GM19035 (cell line): ENCODE results near the gene ROCK2.
"Not testable (repeated sequence)": the region's sequence is repeated elsewhere in the genome, so short reads cannot be mapped to it uniquely, and the experiment has no call there.

Experiments used
- ATAC-seq: cut with Tn5 transposase; IDR thresholded peaks from one replicate; pipeline ENCODE4 v1.9.1; 2021; ENCODE audit not compliant: unreplicated experiment

Gene ROCK2

DNA sequence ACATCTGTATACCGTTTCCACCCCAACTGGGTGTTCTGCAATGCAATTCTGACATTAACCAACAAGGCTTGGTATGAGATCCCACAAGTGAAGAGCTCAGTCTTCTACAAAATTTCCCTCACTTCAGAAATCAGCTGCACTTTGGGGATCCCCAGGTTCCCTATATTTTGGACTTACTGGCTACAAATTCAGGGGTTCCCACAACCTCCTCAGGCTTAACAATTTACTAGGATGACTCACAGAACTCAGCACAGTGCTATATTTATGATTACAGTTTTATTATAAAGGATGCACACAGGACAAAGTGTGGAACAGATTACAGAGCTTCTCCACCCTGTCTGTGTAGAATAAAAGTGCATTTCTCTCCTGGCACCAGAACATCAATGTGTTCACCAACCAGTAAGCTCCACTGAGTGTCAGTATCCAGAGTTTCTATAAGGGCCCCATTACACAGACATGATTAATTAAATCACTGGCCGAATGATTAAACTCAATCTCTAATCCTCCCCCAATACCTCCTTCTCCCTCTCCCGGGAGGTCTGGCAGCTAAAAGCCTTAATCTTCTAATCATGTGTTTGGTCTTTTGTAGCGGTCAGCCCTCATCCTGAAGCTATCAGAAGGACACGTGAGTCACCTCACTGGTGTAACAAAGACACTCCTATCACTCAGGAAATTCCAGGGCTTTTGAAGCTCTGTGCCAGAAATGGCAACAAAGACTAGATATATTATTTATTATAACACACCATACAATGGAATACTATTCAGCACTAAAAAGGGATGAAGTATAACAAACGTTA lies 104.6 kb downstream of the ROCK2 start:
- no peak for ATAC-seq

- no peak for ATAC-seq
These were observed 105.3 kb downstream of the ROCK2 start for GRCh38 chr2:11239147-11239546.

DNA sequence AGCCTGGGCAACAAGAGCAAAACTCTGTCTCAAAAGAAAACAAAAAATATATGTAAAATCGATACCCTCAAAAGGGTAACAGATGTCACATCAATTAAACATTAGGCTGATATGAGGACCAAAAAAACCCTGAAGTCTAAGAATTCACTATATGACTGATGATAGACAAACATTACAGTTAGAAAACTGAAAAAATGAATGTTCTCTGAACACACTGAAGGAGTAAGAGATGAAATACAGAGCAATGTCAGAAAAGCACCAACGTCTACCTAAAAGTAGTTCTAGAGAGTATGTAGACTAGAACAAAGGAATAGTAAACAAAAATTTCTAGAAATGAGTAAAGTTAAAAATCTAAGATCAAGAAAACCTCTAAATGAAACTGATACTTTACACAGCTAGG lies 107.3 kb downstream of the ROCK2 start:
- ATAC-seq, result no peak

GRCh38 chr2:11236335-11236734 lies 108.1 kb downstream of the ROCK2 start:
- ATAC-seq, result no peak

GRCh38 chr2:11235583-11235982 lies 108.9 kb downstream of the ROCK2 start:
- ATAC-seq, result no peak

DNA sequence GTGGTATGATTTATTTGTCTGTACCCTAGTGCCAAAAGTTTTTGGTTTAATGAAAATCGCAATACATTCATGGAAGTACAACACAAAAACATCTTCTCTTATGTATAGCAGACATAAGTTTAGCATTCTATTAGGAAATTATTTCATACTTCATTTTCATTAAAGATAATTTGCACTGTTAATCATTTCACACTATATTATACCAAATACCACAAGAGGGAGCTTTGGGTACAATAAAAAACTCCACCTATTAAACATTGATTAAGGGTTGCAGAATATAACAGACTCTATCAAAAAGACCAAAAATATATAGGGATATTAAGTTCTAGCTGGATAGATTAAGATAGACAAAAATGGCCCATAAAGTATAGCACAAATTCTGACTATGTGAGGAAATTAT lies 110.1 kb downstream of the ROCK2 start:
- no peak for ATAC-seq

DNA sequence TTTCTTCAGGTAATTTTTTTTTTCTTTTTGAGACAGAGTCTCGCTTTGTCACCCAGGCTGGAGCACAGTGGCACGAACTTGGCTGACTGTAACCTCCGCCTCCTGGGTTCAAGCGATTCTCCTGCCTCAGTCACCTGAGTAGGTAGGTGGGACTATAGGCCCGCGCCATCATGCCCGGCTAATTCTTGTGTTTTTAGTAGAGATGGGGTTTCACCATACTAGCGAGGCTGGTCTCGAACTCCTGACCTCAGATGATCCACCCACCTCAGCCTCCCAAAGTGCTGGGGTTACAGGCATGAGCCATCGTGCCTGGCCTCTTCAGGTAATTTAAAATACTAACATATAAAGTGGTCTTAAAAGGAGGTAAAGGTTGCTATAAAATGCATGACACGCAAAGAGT lies 113.2 kb downstream of the ROCK2 start:
- ATAC-seq, result not testable (repeated sequence)

DNA sequence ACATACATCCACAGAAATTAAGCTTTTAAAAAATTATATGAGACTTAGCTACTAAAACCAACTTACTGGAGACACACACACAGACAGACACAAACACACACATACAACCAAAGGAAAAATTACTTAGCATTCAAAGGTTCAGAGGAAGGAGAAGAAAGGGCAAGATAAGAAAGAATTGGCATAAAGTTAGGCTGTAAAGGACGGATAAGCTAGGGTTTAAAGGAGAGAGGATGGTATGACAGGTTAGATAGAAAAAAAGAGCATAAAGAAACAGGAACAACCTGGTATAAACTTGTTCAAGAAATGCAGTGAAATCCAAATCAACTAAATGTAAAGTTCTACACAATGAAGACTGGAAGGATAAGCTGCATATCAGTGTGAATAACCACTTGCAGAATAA lies 115.7 kb downstream of the ROCK2 start:
- no peak for ATAC-seq

GRCh38 chr2:11227595-11227994 lies 116.8 kb downstream of the ROCK2 start:
- ATAC-seq, result no peak

DNA sequence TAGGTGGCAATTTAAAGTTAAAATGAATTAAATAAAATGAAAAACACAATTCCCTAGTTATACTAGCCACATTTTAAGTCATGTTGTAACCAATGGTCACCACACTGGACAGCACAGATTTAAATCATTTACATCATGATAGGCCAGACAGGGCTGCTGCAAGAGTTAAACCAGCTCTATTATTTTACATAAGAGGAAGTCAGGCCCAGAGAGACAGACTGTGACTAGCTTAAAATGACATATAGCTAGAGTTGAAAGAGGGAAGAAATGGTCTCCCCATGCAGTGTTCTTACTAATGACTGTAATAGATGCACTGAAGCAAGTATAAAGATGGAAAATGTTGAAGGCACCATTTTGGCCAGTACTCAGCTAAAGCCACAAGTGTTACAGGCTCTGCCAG lies 119.5 kb downstream of the ROCK2 start:
- no peak for ATAC-seq

DNA sequence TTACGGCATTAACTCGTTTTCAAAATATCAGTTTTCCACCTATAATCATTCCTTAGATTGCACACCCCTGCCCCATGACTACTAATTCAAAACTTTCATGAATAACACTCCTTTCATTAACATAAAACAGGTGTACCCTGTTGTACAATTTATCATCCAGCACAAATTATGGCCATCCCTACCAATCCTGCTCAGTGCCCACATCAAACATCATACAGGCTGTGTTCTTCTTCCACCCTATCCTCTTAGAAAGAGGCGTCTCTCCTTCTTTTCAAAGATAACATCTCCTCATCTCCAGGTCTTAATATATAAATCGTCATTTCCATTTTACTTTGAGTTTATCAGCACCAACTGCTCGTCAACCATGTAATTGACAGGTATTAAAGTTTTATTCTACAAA lies 121.6 kb downstream of the ROCK2 start:
- no peak for ATAC-seq

DNA sequence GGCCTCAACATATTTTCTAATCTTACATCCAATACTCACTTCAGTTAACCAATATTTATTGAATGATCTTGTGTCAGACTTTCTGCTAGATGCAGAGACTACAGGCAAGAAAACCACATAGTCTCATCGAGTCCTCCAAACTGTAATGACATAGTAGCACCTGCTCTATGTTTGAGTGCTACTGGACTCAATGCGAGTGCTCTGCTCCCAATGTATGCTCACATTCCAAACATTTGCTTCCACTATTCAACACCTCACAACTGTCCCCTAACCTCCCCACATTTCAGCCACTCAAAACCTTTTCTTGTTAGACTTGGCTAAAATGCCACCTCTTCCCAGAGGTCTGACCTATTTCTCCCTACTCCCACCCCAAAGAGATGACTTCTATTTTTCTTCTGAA lies 124.0 kb downstream of the ROCK2 start:
- no peak for ATAC-seq

DNA sequence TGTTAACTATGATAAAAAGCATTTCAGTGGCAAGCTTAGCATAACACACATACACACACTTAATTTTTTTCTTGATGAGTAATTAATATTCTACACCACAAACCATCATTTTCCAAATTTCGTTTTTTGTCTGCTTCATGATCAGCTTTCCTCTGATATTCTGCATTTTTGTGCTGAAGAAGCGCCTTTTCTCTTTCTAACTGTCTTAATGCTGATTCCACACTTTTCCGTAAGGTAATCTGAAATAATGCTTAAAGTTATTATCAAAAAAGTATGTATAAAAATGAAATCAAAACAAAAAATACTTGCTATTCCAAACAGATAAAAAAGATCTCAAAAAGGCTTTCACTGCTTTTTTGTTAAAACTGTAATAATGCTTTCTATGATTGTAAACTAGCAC lies 129.0 kb downstream of the ROCK2 start:
- ATAC-seq, result no peak

DNA sequence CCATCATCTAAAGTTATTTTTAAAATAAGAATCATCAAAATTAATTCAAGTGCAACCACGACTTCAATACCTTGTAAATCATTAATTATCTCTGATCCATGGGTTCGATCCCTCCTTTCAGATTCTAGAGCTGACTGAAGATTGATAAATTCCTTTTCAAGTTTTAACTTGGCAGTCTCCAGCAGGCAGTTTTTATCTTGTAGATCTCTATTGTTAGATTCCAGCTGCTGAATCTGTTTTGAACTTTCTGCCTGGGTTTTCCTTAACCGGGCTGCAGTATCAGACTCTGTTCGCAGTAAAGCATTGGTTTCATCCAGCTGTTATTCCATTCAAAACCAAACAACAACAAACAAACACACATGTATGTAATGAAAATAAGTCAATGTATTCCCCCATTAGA lies 129.7 kb downstream of the ROCK2 start:
- ATAC-seq, result no peak

DNA sequence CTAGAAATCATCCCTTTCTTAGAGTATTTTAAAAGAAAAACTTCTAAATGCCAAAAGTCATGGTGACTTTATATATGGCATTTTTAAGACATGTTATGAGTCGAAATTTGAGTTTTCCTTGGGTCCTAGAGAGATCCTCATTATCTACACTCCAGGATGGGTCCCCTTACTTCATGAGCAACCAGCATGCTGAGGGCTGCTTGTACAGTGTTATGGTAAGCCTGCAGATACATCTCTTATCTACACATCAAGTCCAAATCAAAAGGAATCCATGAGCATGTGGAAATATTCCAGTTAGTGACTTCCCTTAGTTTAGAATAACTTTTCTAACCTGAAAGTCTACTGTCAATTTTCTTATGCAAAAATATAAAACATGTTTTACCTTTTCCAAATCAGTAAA lies 130.5 kb downstream of the ROCK2 start:
- no peak for ATAC-seq

DNA sequence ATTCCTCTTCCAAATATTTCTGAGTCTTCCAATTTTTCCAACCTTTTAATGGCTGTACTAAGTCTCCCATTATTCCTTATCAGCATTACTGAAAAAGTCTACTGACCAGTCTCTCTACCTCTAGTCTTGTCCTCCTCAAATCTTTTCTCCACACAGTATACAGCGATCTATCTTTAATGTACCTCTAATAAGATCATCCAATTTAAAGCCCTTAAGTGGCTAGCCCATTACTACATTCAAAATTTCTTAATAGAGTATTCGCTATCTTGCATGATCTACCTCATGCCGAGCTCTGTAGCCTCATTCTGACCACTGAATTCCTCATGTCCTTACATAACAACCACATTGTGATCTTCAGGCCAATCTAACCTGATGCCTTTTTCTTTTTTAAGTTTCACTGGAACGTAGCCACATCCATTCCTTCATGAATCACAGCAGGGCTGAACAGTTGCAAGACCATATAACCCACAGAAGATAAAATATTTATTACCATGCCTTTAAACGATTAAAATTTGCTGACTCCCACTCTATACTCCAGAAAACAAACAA lies 131.3 kb downstream of the ROCK2 start:
- no peak for ATAC-seq

- ATAC-seq, result no peak
These were observed 131.8 kb downstream of the ROCK2 start for GRCh38 chr2:11212645-11213044.

DNA sequence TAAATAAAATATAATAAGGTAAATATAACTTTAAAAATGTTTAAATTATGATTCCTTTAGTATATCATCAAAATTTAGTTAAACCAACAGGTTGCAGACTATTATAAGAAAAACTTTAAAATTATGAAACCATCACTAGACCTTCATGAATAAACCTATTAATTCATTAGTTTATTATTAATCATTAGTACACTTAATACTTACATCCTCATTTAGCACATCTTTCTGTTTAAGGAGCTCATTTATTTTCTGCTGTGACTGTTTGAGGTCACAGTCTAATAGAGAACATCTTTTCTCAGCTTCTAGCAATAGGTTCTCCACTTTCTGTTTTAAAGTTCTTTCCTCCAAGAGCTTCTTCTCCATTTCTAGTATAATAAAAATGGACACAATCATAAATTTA lies 136.4 kb downstream of the ROCK2 start:
- no peak for ATAC-seq

GRCh38 chr2:11203480-11203879 lies 141.0 kb downstream of the ROCK2 start:
- peak; percentile 72 for ATAC-seq

GRCh38 chr2:11201969-11202368 lies 142.5 kb downstream of the ROCK2 start:
- no peak for ATAC-seq

GRCh38 chr2:11200651-11201050 lies 143.8 kb downstream of the ROCK2 start:
- no peak for ATAC-seq

DNA sequence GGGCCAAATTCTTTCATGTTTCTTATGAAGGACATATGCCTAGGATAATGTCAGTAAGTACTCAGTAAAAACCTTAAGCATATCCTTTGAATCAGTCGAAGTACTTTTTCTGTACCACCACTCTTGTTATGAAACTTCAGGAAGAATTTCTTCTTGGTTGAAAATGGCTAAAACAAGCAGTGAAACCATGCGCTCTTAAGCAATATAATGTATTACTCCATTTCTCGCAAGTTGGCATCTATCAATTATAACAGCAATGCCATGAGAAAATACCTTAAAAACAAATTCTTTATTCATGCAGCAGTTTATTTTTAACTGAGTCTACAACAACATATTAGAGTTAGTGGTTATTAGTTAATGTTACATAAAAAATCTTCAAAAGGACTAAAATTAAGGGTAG lies 148.2 kb downstream of the ROCK2 start:
- ATAC-seq, result no peak

GRCh38 chr2:11187731-11188130 lies 156.7 kb downstream of the ROCK2 start:
- ATAC-seq, result no peak
